ENCODE data around the gene AQP6. TPM values are rescaled to one million over a fixed set of nuclear protein-coding genes. Genes with fewer than 3 reads are reported as not detected.

The AQP6 gene
- total RNA-seq, 1 donor from 2014 or later = not detected

GRCh38 chr12:49962861-49963765, 9.6 kb upstream of the AQP6 start:
- H3K27me3 ChIP-seq (ENCODE audit: low read depth) = peaks cover 62% of the 10 kb centered on the region
- no peak for TF ChIP-seq CTCF (IDR thresholded peaks at IDR 0.05; ENCODE audit: borderline replicate concordance)
- H3K36me3 ChIP-seq = no peaks in the 10 kb centered on the region
- H3K9me3 ChIP-seq (replicated peaks) = no peaks in the 10 kb centered on the region
- DNase-seq = peak; percentile 71
- H3K4me1 ChIP-seq = peaks cover 45% of the 10 kb centered on the region
- H3K4me3 ChIP-seq = no peak overlapping the region
- H3K27ac ChIP-seq (replicated peaks) = peak overlapping the region; percentile 42
- intact Hi-C loops (cut with micrococcal nuclease) = no loop called here

DNA sequence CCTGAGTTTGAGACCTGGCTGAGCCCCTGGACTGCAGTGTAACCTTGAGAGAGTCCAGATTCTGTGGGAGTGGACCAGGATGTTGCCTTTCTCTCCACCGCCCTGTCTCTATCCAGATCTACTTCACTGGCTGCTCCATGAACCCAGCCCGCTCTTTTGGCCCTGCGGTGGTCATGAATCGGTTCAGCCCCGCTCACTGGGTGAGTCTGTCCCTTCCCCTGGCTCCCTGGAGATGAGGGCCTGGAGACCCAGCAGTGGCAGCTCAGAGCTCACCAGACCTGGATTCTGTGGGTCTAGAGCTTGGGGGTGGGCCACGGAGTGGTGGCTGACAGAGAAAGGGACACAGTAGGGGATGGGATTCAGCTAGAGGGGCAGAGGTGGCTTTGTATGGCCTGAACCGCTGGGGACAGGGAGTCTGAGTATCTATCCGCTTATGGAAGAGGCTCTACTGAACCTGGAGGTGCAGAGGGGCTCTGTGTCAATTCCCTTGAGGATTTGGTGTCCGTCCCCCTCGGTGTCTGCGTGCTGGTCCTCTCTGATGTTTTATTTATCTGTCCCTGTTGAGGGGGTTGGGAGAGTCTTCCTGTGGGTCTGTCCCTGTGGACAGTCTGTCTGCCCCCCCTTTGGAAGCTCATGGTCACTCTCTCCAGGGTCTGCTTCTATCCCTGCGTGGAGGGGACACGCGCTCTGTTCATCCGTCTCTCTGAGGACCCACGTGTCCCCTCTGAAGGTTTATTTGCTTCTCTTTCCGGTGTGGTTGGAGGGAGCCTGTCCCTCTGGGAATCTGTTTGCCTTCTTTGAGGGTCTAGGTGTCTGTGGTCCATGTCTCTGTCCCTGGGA, 8.6 kb upstream of the AQP6 start:
- peaks cover 62% of the 10 kb centered on the region for H3K27me3 ChIP-seq (ENCODE audit: low read depth)
- TF ChIP-seq CTCF (IDR thresholded peaks at IDR 0.05; ENCODE audit: borderline replicate concordance) = no peak
- DNase-seq = no peak
- no peak overlapping the region for H3K4me3 ChIP-seq
- intact Hi-C loops (cut with micrococcal nuclease) = no loop called here
- no peak overlapping the region for H3K27ac ChIP-seq (replicated peaks)
- no peaks in the 10 kb centered on the region for H3K36me3 ChIP-seq
- H3K9me3 ChIP-seq (replicated peaks) = no peaks in the 10 kb centered on the region
- peaks cover 45% of the 10 kb centered on the region for H3K4me1 ChIP-seq

DNA sequence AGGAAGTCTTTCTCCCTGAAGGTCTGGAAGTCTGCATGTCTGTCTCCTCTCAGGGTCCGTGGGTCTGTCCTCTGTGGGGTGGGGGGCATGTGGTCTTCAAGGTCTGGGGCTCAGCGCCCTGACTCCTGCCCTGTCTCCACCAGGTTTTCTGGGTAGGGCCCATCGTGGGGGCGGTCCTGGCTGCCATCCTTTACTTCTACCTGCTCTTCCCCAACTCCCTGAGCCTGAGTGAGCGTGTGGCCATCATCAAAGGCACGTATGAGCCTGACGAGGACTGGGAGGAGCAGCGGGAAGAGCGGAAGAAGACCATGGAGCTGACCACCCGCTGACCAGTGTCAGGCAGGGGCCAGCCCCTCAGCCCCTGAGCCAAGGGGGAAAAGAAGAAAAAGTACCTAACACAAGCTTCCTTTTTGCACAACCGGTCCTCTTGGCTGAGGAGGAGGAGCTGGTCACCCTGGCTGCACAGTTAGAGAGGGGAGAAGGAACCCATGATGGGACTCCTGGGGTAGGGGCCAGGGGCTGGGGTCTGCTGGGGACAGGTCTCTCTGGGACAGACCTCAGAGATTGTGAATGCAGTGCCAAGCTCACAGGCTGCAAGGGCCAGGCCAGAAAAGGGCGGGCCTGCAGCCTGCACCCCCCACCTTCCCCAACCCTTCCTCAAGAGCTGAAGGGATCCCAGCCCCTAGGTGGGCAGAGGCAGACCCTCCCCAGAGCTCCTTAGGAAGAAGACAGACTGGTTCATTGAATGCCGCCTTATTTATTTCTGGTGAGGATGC, 7.7 kb upstream of the AQP6 start:
- no peak overlapping the region for H3K27ac ChIP-seq (replicated peaks)
- intact Hi-C loops (cut with micrococcal nuclease) = loop anchor here (5.0 kb wide), 1 partner anchor 92 kb away; the partner anchor contains the start of gene ASIC1
- H3K4me1 ChIP-seq = peaks cover 38% of the 10 kb centered on the region
- no peak overlapping the region for H3K4me3 ChIP-seq
- H3K36me3 ChIP-seq = no peaks in the 10 kb centered on the region
- H3K27me3 ChIP-seq (ENCODE audit: low read depth) = peaks cover 62% of the 10 kb centered on the region
- no peak for TF ChIP-seq CTCF (IDR thresholded peaks at IDR 0.05; ENCODE audit: borderline replicate concordance)
- no peaks in the 10 kb centered on the region for H3K9me3 ChIP-seq (replicated peaks)
- no peak for DNase-seq

- no peak overlapping the region for H3K4me3 ChIP-seq
- H3K36me3 ChIP-seq = no peaks in the 10 kb centered on the region
- H3K27ac ChIP-seq (replicated peaks) = no peak overlapping the region
- intact Hi-C loops (cut with micrococcal nuclease) = loop anchor here (5.0 kb wide), 1 partner anchor 91 kb away; the partner anchor contains the start of gene ASIC1
- TF ChIP-seq CTCF (IDR thresholded peaks at IDR 0.05; ENCODE audit: borderline replicate concordance) = no peak
- H3K4me1 ChIP-seq = peaks cover 32% of the 10 kb centered on the region
- peaks cover 62% of the 10 kb centered on the region for H3K27me3 ChIP-seq (ENCODE audit: low read depth)
- DNase-seq = no peak
- no peaks in the 10 kb centered on the region for H3K9me3 ChIP-seq (replicated peaks)
Measured at GRCh38 chr12:49965836-49966235, 6.9 kb upstream of the AQP6 start.
